ENCODE results near the gene DPH3. TPM values are rescaled to one million over a fixed set of nuclear protein-coding genes. Genes with fewer than 3 reads are reported as not detected.
A peak's percentile ranks its signal among the peaks of the same experiment; 100 is the strongest.

The DPH3 gene
- total RNA-seq, 2 experiments from 2014 or later = 10.5 to 12.8 TPM

DNA sequence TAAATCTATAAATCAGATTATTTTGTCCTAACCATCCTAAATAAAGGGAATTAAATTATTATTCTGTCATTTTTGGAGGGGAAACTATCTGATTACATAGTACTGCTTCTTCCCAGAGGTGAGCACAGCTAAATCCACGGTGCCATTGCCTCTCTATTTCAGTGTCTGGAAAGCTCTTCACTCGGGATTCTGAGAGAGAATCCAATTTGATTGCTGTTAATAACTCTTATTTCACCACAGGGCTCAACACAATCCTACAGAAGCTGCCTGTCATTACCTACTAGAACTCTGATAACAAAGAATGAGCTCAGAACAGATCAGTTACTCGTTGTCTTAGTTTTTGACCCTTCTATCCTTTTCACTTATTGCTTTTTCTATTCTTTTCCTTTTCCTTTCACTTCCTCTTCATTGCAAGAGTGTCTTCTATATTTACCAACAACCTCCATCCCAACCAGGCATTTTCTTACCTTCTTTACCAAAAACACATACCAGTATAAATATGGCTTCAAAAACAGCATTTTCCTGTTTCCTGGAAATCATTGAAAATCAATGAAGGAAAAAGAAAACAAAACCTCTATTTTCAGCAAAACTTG lies 30.7 kb upstream of the DPH3 start:
- intact Hi-C loops (cut with DNase I, micrococcal nuclease) = no loop called here
- peaks cover 94% of the 10 kb centered on the region for H3K36me3 Mint-ChIP-seq (ENCODE audit: low read depth)
- POLR2A ChIA-PET = interaction anchor here (1.5 to 9.8 kb wide), 5 partner anchors 9 to 84 kb away, joined by 4 to 211 read pairs (median 23); partner anchors contain the start of genes DPH3 and OXNAD1
- peak overlapping the region; percentile 96 for H3K27ac Mint-ChIP-seq
- TF ChIP-seq, protein P1, sequence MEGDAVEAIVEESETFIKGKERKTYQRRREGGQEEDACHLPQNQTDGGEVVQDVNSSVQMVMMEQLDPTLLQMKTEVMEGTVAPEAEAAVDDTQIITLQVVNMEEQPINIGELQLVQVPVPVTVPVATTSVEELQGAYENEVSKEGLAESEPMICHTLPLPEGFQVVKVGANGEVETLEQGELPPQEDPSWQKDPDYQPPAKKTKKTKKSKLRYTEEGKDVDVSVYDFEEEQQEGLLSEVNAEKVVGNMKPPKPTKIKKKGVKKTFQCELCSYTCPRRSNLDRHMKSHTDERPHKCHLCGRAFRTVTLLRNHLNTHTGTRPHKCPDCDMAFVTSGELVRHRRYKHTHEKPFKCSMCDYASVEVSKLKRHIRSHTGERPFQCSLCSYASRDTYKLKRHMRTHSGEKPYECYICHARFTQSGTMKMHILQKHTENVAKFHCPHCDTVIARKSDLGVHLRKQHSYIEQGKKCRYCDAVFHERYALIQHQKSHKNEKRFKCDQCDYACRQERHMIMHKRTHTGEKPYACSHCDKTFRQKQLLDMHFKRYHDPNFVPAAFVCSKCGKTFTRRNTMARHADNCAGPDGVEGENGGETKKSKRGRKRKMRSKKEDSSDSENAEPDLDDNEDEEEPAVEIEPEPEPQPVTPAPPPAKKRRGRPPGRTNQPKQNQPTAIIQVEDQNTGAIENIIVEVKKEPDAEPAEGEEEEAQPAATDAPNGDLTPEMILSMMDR (IDR thresholded peaks at IDR 0.05) = no peak
- CTCF ChIA-PET = interaction anchor here (0.5 to 9.5 kb wide), 12 partner anchors 8 to 255 kb away, joined by 3 to 208 read pairs (median 4); partner anchors contain the start of gene OXNAD1
- H3K4me1 Mint-ChIP-seq (ENCODE audit: low read depth) = peaks cover 91% of the 10 kb centered on the region
- Histone ChIP-seq H3K9me3 (ENCODE audit: control insufficient read depth in 1 of 2, insufficient read depth in 1 of 2, low read length in 2 of 2) (peaks cover 5 to 10% of the 10 kb centered on the region in 2 experiments), H3K27me3 (ENCODE audit: control insufficient read depth in 1 of 2, insufficient read depth in 2 of 2, low read length in 2 of 2) (no peaks in the 10 kb centered on the region), H3K4me3 (ENCODE audit: low read length) (peak overlapping the region; percentile 4), H3K36me3 (ENCODE audit: insufficient read depth, low read length) (peaks cover 63% of the 10 kb centered on the region), H3K4me1 (ENCODE audit: insufficient read depth, low read length) (peaks cover 41% of the 10 kb centered on the region), H3K27ac (ENCODE audit: low read depth in 1 of 2, low read length in 2 of 2) (peak overlapping the region in 1 of 2 donors; percentile 29)
- H3K4me3 Mint-ChIP-seq = peak overlapping the region; percentile 47
- H3K9me3 Mint-ChIP-seq = no peaks in the 10 kb centered on the region
- DNase-seq (no peak), ATAC-seq (ENCODE audit: poor library complexity) (no peak)
- H3K27me3 Mint-ChIP-seq = no peaks in the 10 kb centered on the region

DNA sequence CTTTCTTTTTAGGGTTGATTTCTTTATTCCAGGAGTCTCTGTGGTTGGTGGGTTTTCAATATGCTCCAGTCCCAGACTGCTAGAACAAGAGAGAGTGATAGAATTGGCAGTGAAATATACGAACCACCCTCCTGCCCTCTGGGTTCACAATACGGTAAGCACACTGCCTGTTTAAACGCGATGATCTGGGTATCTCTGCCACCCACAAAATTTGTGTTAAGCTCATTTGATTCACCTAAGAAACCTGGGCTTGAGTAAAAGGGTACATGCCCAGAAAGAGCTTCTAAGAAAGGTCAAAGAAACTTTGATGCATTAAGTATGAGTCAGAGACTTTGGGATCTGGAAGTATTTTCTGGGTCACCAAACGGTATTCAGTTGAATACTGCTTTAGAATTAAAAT lies 30.1 kb upstream of the DPH3 start:
- Mint-ChIP-seq H3K9me3 (no peaks in the 10 kb centered on the region), H3K27me3 (no peaks in the 10 kb centered on the region), H3K4me1 (ENCODE audit: low read depth) (peaks cover 91% of the 10 kb centered on the region), H3K27ac (peak overlapping the region; percentile 96), H3K36me3 (ENCODE audit: low read depth) (peaks cover 94% of the 10 kb centered on the region), H3K4me3 (peak overlapping the region; percentile 72)
- TF ChIP-seq, protein P1 (IDR thresholded peaks at IDR 0.05) = no peak
- Histone ChIP-seq H3K4me1 (ENCODE audit: insufficient read depth, low read length) (peaks cover 41% of the 10 kb centered on the region), H3K9me3 (ENCODE audit: control insufficient read depth in 1 of 2, insufficient read depth in 1 of 2, low read length in 2 of 2) (peaks cover 5 to 10% of the 10 kb centered on the region in 2 experiments), H3K27me3 (ENCODE audit: control insufficient read depth in 1 of 2, insufficient read depth in 2 of 2, low read length in 2 of 2) (no peaks in the 10 kb centered on the region), H3K4me3 (ENCODE audit: low read length) (peak overlapping the region; percentile 4), H3K27ac (ENCODE audit: low read depth in 1 of 2, low read length in 2 of 2) (peak overlapping the region; percentile 21 to 29), H3K36me3 (ENCODE audit: insufficient read depth, low read length) (peaks cover 63% of the 10 kb centered on the region)
- CTCF ChIA-PET = interaction anchor here (0.5 to 9.5 kb wide), 12 partner anchors 9 to 256 kb away, joined by 3 to 208 read pairs (median 4); partner anchors contain the start of gene OXNAD1
- POLR2A ChIA-PET = interaction anchor here (1.5 to 9.8 kb wide), 4 partner anchors 9 to 30 kb away, joined by 6 to 211 read pairs (median 98); partner anchors contain the start of genes DPH3 and OXNAD1
- ATAC-seq (ENCODE audit: poor library complexity) (no peak), DNase-seq (peak in 1 of 14 experiments; percentile 61)
- intact Hi-C loops (cut with DNase I, micrococcal nuclease) = no loop called here

DNA sequence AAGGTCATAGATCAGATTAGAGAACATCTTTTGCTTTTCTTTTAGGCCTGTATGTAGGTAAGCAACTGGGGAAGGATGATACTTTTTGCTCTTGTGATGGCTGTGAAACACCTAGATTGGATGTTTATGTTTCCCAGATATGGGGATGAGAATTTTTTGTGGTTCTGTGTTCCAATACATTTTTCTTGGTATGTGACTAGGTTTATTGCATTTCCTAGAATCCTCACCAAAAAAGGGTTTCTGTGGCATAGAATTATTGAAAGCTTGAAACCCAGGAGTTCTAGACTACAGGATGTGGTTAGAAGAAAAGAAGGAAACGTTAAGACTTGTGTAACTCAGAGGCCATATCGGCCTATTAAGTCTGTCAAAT lies 26.1 kb upstream of the DPH3 start:
- Mint-ChIP-seq H3K27ac (peak overlapping the region; percentile 92), H3K9me3 (no peaks in the 10 kb centered on the region), H3K27me3 (no peaks in the 10 kb centered on the region), H3K36me3 (ENCODE audit: low read depth) (peaks cover 94% of the 10 kb centered on the region), H3K4me3 (peak overlapping the region; percentile 95), H3K4me1 (ENCODE audit: low read depth) (peaks cover 73% of the 10 kb centered on the region)
- intact Hi-C loops (cut with DNase I, micrococcal nuclease) = loop anchor here (1.0 to 2.0 kb wide), 7 partner anchors 10 to 259 kb away; partner anchors contain the start of gene RFTN1 (in 1 of the 2)
- Histone ChIP-seq H3K27ac (ENCODE audit: low read depth in 1 of 2, low read length in 2 of 2) (peak overlapping the region; percentile 31 to 43), H3K4me1 (ENCODE audit: insufficient read depth, low read length) (peaks cover 45% of the 10 kb centered on the region), H3K36me3 (ENCODE audit: insufficient read depth, low read length) (peaks cover 27% of the 10 kb centered on the region), H3K9me3 (ENCODE audit: control insufficient read depth in 1 of 2, insufficient read depth in 1 of 2, low read length in 2 of 2) (peaks cover 5 to 10% of the 10 kb centered on the region in 2 experiments), H3K27me3 (ENCODE audit: control insufficient read depth in 1 of 2, insufficient read depth in 2 of 2, low read length in 2 of 2) (no peaks in the 10 kb centered on the region), H3K4me3 (ENCODE audit: low read length) (peak overlapping the region; percentile 91)
- TF ChIP-seq, protein P1 (IDR thresholded peaks at IDR 0.05) = no peak
- ChIA-PET POLR2A (interaction anchor here (0.6 to 9.8 kb wide), 18 partner anchors 11 to 262 kb away, joined by 3 to 211 read pairs (median 4); partner anchors contain the start of genes DPH3 and OXNAD1), CTCF (interaction anchor here (0.6 to 9.5 kb wide), 23 partner anchors 9 to 260 kb away, joined by 3 to 208 read pairs (median 6); partner anchors contain the start of genes DPH3, OXNAD1 and RFTN1)
- DNase-seq (peak in 3 of 14 experiments; percentile 61 to 82 (median 62)), ATAC-seq (ENCODE audit: poor library complexity) (peak; percentile 22)
